Spleen (tissue), 11 donors: Measurements from ENCODE around the gene CASP9. TPM values are rescaled to one million over a fixed set of nuclear protein-coding genes. Genes with fewer than 3 reads are reported as not detected.
"Not testable (repeated sequence)": the region's sequence is repeated elsewhere in the genome, so short reads cannot be mapped to it uniquely, and the experiment has no call there.

Experiments used
- DNase-seq: peaks from one replicate; pipeline ENCODE4 v3.0.0-alpha.2; 2020
- H3K27ac ChIP-seq, 8 donors: fragments of 200-600 bp; sonication (generic) in 7 of 8; 1 replicate in 4 of 8; 2 replicates in 4 of 8; pipeline versions ENCODE4 v1.5.0 to v1.8.0; 2016 to 2021; ENCODE audit warnings: inconsistent platforms in 4 of 8, mild to moderate bottlenecking in 4 of 8, moderate library complexity in 1 of 8
- H3K27me3 ChIP-seq, 7 donors: fragments of 200-600 bp; sonication (generic) in 6 of 7; replicated peaks in 1 of 7; 1 replicate in 4 of 7; 2 replicates in 3 of 7; pipeline versions ENCODE4 v1.5.0 to v1.8.0; 2016 to 2021; ENCODE audit warnings: inconsistent platforms in 3 of 7, mild to moderate bottlenecking in 1 of 7
- H3K36me3 ChIP-seq, 6 donors: fragments of 200-600 bp; sonication (generic) in 5 of 6; 1 replicate in 4 of 6; 2 replicates in 2 of 6; pipeline versions ENCODE4 v1.5.0 to v1.8.0; 2016 to 2021; ENCODE audit warnings: inconsistent platforms in 2 of 6
- H3K4me1 ChIP-seq, 6 donors: fragments of 200-600 bp; sonication (generic) in 5 of 6; 1 replicate in 3 of 6; 2 replicates in 3 of 6; pipeline versions ENCODE4 v1.5.0 to v1.8.0; 2016 to 2021; ENCODE audit warnings: inconsistent platforms in 3 of 6
- H3K4me3 ChIP-seq, 8 donors: fragments of 200-600 bp; sonication (generic) in 7 of 8; 1 replicate in 4 of 8; 2 replicates in 4 of 8; pipeline versions ENCODE4 v1.5.0 to v1.8.0; 2016 to 2021; ENCODE audit warnings: inconsistent platforms in 4 of 8, mild to moderate bottlenecking in 4 of 8, moderate library complexity in 2 of 8
- H3K9me3 ChIP-seq, 8 donors: fragments of 200-600 bp; sonication (generic) in 7 of 8; 1 replicate in 4 of 8; 2 replicates in 4 of 8; pipeline versions ENCODE4 v1.5.0 to v1.8.0; 2016 to 2021; ENCODE audit warnings: inconsistent platforms in 4 of 8
- CTCF ChIP-seq, 11 experiments: fragments of 200-600 bp in 7 of 11; fragments of 450-650 bp in 4 of 11; sonication (generic) in 4 of 11; IDR thresholded peaks in 8 of 11; conservative IDR thresholded peaks in 3 of 11; 1 replicate in 7 of 11; 2 replicates in 4 of 11; pipeline versions ENCODE4 v1.4.0 to v1.8.0; 2016 to 2021; ENCODE audit warnings: antibody characterized with exemption in 11 of 11, inconsistent platforms in 4 of 11, mild to moderate bottlenecking in 1 of 11
- POLR2A ChIP-seq, 3 donors: fragments of 450-650 bp; IDR thresholded peaks; one replicate each; pipeline ENCODE4 v1.5.1; 2017; ENCODE audit warnings: antibody characterized with exemption in 3 of 3, mild to moderate bottlenecking in 1 of 3
- POLR2AphosphoS5 ChIP-seq, 3 donors: sonication (generic); formaldehyde crosslinking; IDR thresholded peaks; one replicate each; pipeline ENCODE4 v1.5.1; 2017; ENCODE audit warnings: antibody characterized with exemption in 3 of 3
- WGBS, 5 donors: extraction: QIAGEN DNeasy Blood & Tissue Kit in 3 of 5; methylation state at CpG; one replicate each; pipeline versions ENCODE4 v1.1.5 to v1.1.7; 2013 to 2018; 5-methylcytosine and 5-hydroxymethylcytosine counted together
- intact Hi-C: fragments of 100-400 bp; cut with DNase I; formaldehyde crosslinking; loops from one replicate; pipeline ENCODE4 v1.15.0; 2023; ENCODE audit warnings: low total_unique reads
- polyA plus RNA-seq, 3 donors: library from polyadenylated mRNA; stranded (reverse); fragments of 200-250 nt; gene quantifications; one replicate each; pipeline ENCODE4 v1.2.1, GENCODE V29; 2013
- total RNA-seq, 7 donors: library from RNA; depleted of rRNA in 3 of 7; stranded (reverse); fragments of >200 nt in 3 of 7; fragmentation: NEBNext Ultra II Directional in 4 of 7; extraction: Animal tissue kit (Norgen Biotek cat#: 25700) in 4 of 7; gene quantifications; one replicate each; pipeline versions ENCODE4 v1.1.0 to v1.2.1, GENCODE V29; 2016 to 2021
- donor health status: healthy with polysubstance abuse.
- donor health status: DM: no; HTN: no; CAD: no; lungs with moderate emphysema.
- donor health status: DM: no; HTN: no; CAD: no.
- donor health status: Bipolar disorder and iron deficiency.
- donor health status: healthy.
- donor health status: DM: no; HTN: no; CAD: no.
- donor health status: DM: yes; HTN: yes; CAD: no.

CASP9 gene
- total and polyA plus RNA-seq, 10 donors = 10.3 to 17.7 (median 11.5) TPM

GRCh38 chr1:15500184-15501178 is 23.5 kb downstream of the CASP9 start:
- DNase-seq = no peak
- H3K4me3 ChIP-seq = no peak overlapping the region
- H3K4me1 ChIP-seq = peaks cover 0 to 6% (median 0%) of the 10 kb centered on the region in 6 donors
- intact Hi-C loops = no loop called here
- no peaks in the 10 kb centered on the region for H3K27me3 ChIP-seq
- peaks cover 0 to 5% (median 0%) of the 10 kb centered on the region in 8 donors for H3K9me3 ChIP-seq
- 86 to 93% (median 87%) methylated on average over 19 of the region's 19 CpGs for WGBS, 5 donors
- TF ChIP-seq POLR2A (IDR thresholded peaks at IDR 0.05) (no peak), CTCF (IDR thresholded peaks at IDR 0.05 in 8 of 11, conservative IDR thresholded peaks at IDR 0.05 in 3 of 11) (no peak)
- H3K36me3 ChIP-seq = peaks cover 0 to 84% (median 35%) of the 10 kb centered on the region in 6 donors
- H3K27ac ChIP-seq = no peak overlapping the region

- peaks cover 0 to 5% (median 0%) of the 10 kb centered on the region in 6 donors for H3K4me1 ChIP-seq
- intact Hi-C loops = no loop called here
- peaks cover 0 to 5% (median 0%) of the 10 kb centered on the region in 8 donors for H3K9me3 ChIP-seq
- no peaks in the 10 kb centered on the region for H3K27me3 ChIP-seq
- no peak for DNase-seq
- no peak for TF ChIP-seq POLR2AphosphoS5 (IDR thresholded peaks at IDR 0.05)
- no peak for TF ChIP-seq POLR2A (IDR thresholded peaks at IDR 0.05)
- TF ChIP-seq CTCF (IDR thresholded peaks at IDR 0.05 in 8 of 11, conservative IDR thresholded peaks at IDR 0.05 in 3 of 11) = no peak
- peaks cover 3 to 85% (median 38%) of the 10 kb centered on the region in 6 donors for H3K36me3 ChIP-seq
- H3K27ac ChIP-seq = no peak overlapping the region
- 75 to 95% (median 91%) methylated on average over 7 to 9 of the region's 9 CpGs for WGBS, 5 donors
- H3K4me3 ChIP-seq = no peak overlapping the region
These were observed 30.1 kb downstream of the CASP9 start for GRCh38 chr1:15493869-15494390.

- Histone ChIP-seq H3K9me3 (peaks cover 0 to 1% (median 0%) of the 10 kb centered on the region in 8 donors), H3K36me3 (peaks cover 3 to 74% (median 38%) of the 10 kb centered on the region in 6 donors), H3K4me1 (peaks cover 0 to 5% (median 0%) of the 10 kb centered on the region in 6 donors), H3K27me3 (no peaks in the 10 kb centered on the region), H3K27ac (no peak overlapping the region), H3K4me3 (no peak overlapping the region)
- 61 to 79% (median 77%) methylated on average over 4 to 5 of the region's 5 CpGs for WGBS, 5 donors
- TF ChIP-seq POLR2AphosphoS5 (IDR thresholded peaks at IDR 0.05) = peak in 1 of 3 donors; percentile 17
- no peak for TF ChIP-seq CTCF (IDR thresholded peaks at IDR 0.05 in 8 of 11, conservative IDR thresholded peaks at IDR 0.05 in 3 of 11)
- no peak for TF ChIP-seq POLR2A (IDR thresholded peaks at IDR 0.05)
- DNase-seq = no peak
- intact Hi-C loops = no loop called here
These were observed 31.4 kb downstream of the CASP9 start for GRCh38 chr1:15492596-15492995.

GRCh38 chr1:15491010-15491409 is 33.0 kb downstream of the CASP9 start:
- H3K9me3 ChIP-seq, H3K4me3 ChIP-seq, H3K27ac ChIP-seq, H3K27me3 ChIP-seq, H3K4me1 ChIP-seq, intact Hi-C loops, DNase-seq: not testable (repeated sequence)
- peaks cover 3 to 75% (median 35%) of the 10 kb centered on the region in 6 donors for H3K36me3 ChIP-seq
- whole genome bisulfite sequencing, 5 donors = 68 to 80% (median 72%) methylated on average over 4 of the region's 4 CpGs
